H9 (cell line): ENCODE results near the gene RGS21. TPM values are rescaled to one million over a fixed set of nuclear protein-coding genes. Genes with fewer than 3 reads are reported as not detected.

Experiments used
- DNase-seq: peaks from one replicate; pipeline ENCODE4 v3.0.0-alpha.2; 2017
- H2AFZ ChIP-seq: one replicate; pipeline ENCODE4 v1.6.1; 2013; ENCODE audit warnings: mild to moderate bottlenecking, low read length, control low read depth, moderate library complexity
- H2AK5ac ChIP-seq: 2 replicates; pipeline ENCODE4 v1.6.1; 2013; ENCODE audit warnings: low read length, control low read depth, mixed read lengths; ENCODE audit not compliant: insufficient read length
- H2BK120ac ChIP-seq: one replicate; pipeline ENCODE4 v1.6.1; 2013; ENCODE audit warnings: low read depth, mild to moderate bottlenecking, low read length, control low read depth, inconsistent platforms; ENCODE audit not compliant: poor library complexity, severe bottlenecking
- H2BK12ac ChIP-seq: 2 replicates; pipeline ENCODE4 v1.6.1; 2013; ENCODE audit warnings: low read length, control low read depth, mixed read lengths, low read depth; ENCODE audit not compliant: insufficient read length
- H2BK15ac ChIP-seq: 2 replicates; pipeline ENCODE4 v1.6.1; 2013; ENCODE audit warnings: low read depth, low read length, control low read depth
- H2BK20ac ChIP-seq: one replicate; pipeline ENCODE4 v1.6.1; 2013; ENCODE audit warnings: low read depth, mild to moderate bottlenecking, low read length, control low read depth, inconsistent platforms; ENCODE audit not compliant: poor library complexity, severe bottlenecking
- H2BK5ac ChIP-seq: 2 replicates; pipeline ENCODE4 v1.6.1; 2013; ENCODE audit warnings: low read length, control low read depth, mixed read lengths; ENCODE audit not compliant: insufficient read length
- H3K14ac ChIP-seq: 2 replicates; pipeline ENCODE4 v1.6.1; 2013; ENCODE audit warnings: low read length, control low read depth; ENCODE audit not compliant: insufficient read depth
- H3K18ac ChIP-seq: 2 replicates; pipeline ENCODE4 v1.6.1; 2013; ENCODE audit warnings: low read depth, mild to moderate bottlenecking, mixed read lengths, low read length, control low read depth; ENCODE audit not compliant: insufficient read length
- H3K23ac ChIP-seq: 2 replicates; pipeline ENCODE4 v1.6.1; 2013; ENCODE audit warnings: low read length, control low read depth, mixed read lengths, low read depth; ENCODE audit not compliant: insufficient read length
- H3K23me2 ChIP-seq: 2 replicates; pipeline ENCODE4 v1.6.1; 2013; ENCODE audit warnings: low read depth, mild to moderate bottlenecking, mixed read lengths, low read length, control low read depth; ENCODE audit not compliant: insufficient read length, poor library complexity, severe bottlenecking
- H3K27ac ChIP-seq: 2 replicates; pipeline ENCODE4 v1.5.1; 2013; ENCODE audit warnings: low read length, control low read depth, mixed read lengths, low read depth; ENCODE audit not compliant: insufficient read length
- H3K27me3 ChIP-seq: 2 replicates; pipeline ENCODE4 v1.6.1; 2013; ENCODE audit warnings: low read length, control low read depth, inconsistent platforms; ENCODE audit not compliant: insufficient read depth
- H3K4ac ChIP-seq: 2 replicates; pipeline ENCODE4 v1.6.1; 2013; ENCODE audit warnings: low read depth, mild to moderate bottlenecking, control low read depth, inconsistent platforms, low read length, moderate library complexity
- H3K4me1 ChIP-seq: 2 replicates; pipeline ENCODE4 v1.6.1; 2013; ENCODE audit warnings: low read length, control low read depth, inconsistent platforms; ENCODE audit not compliant: insufficient read depth
- H3K4me2 ChIP-seq: 2 replicates; pipeline ENCODE4 v1.6.1; 2013; ENCODE audit warnings: low read length, control low read depth, mixed read lengths; ENCODE audit not compliant: insufficient read length, insufficient read depth
- H3K56ac ChIP-seq: 2 replicates; pipeline ENCODE4 v1.6.1; 2013; ENCODE audit warnings: low read depth, mild to moderate bottlenecking, mixed read lengths, low read length, control low read depth; ENCODE audit not compliant: insufficient read length
- H3K79me1 ChIP-seq: 2 replicates; pipeline ENCODE4 v1.6.1; 2013; ENCODE audit warnings: low read depth, mild to moderate bottlenecking, moderate library complexity, low read length, control low read depth, inconsistent platforms; ENCODE audit not compliant: insufficient read depth, poor library complexity, severe bottlenecking
- H3K79me2 ChIP-seq: 2 replicates; pipeline ENCODE4 v1.6.1; 2013; ENCODE audit warnings: low read length, control low read depth, inconsistent platforms; ENCODE audit not compliant: insufficient read depth
- H3K9ac ChIP-seq: 2 replicates; pipeline ENCODE4 v1.6.1; 2013; ENCODE audit warnings: low read length, control low read depth, mixed read lengths; ENCODE audit not compliant: insufficient read length; ENCODE audit errors: extremely low read depth
- H3K9me3 ChIP-seq: one replicate; pipeline ENCODE4 v1.6.1; 2013; ENCODE audit warnings: low read depth, low read length, inconsistent platforms; ENCODE audit not compliant: control insufficient read depth
- H3T11ph ChIP-seq: one replicate; pipeline ENCODE4 v1.6.1; 2013; ENCODE audit warnings: mild to moderate bottlenecking, low read length, control low read depth, inconsistent platforms
- H4K20me1 ChIP-seq: one replicate; pipeline ENCODE4 v1.6.1; 2013; ENCODE audit not compliant: control insufficient read depth, insufficient read length, insufficient read depth
- H4K5ac ChIP-seq: 2 replicates; pipeline ENCODE4 v1.6.1; 2013; ENCODE audit warnings: low read depth, mild to moderate bottlenecking, mixed read lengths, low read length, control low read depth; ENCODE audit not compliant: insufficient read length
- H4K8ac ChIP-seq: replicated peaks from 2 replicates; pipeline ENCODE4 v1.6.1; 2013; ENCODE audit warnings: low read length, control low read depth, mixed read lengths, low read depth; ENCODE audit not compliant: insufficient read length
- H4K91ac ChIP-seq: 2 replicates; pipeline ENCODE4 v1.6.1; 2013; ENCODE audit warnings: low read depth, mild to moderate bottlenecking, moderate library complexity, mixed read lengths, low read length, control low read depth; ENCODE audit not compliant: insufficient read length
- H3K27ac Mint-ChIP-seq, 3 experiments: 2 replicates in 2 of 3; 3 replicates in 1 of 3; pipeline ENCODE4 v1.8.0; 2020 to 2021; ENCODE audit warnings: mixed read lengths in 3 of 3, mild to moderate bottlenecking in 1 of 3, moderate library complexity in 1 of 3
- H3K27me3 Mint-ChIP-seq: 2 replicates; pipeline ENCODE4 v1.8.0; 2021; ENCODE audit warnings: low read depth, mild to moderate bottlenecking, moderate library complexity, mixed read lengths
- H3K36me3 Mint-ChIP-seq, 3 experiments: 2 replicates in 2 of 3; 3 replicates in 1 of 3; pipeline ENCODE4 v1.8.0; 2020 to 2021; ENCODE audit warnings: low read depth in 3 of 3, mixed read lengths in 3 of 3; ENCODE audit not compliant: insufficient read depth in 1 of 3
- H3K4me1 Mint-ChIP-seq, 2 experiments: 2 replicates each; pipeline ENCODE4 v1.8.0; 2020; ENCODE audit warnings: mixed read lengths in 2 of 2
- H3K4me3 Mint-ChIP-seq, 2 experiments: 2 replicates in 1 of 2; 3 replicates in 1 of 2; pipeline ENCODE4 v1.8.0; 2020 to 2021; ENCODE audit warnings: mild to moderate bottlenecking in 2 of 2, mixed read lengths in 2 of 2, moderate library complexity in 1 of 2
- H3K9me3 Mint-ChIP-seq, 2 experiments: 2 replicates in 1 of 2; 3 replicates in 1 of 2; pipeline ENCODE4 v1.8.0; 2020; ENCODE audit warnings: mild to moderate bottlenecking in 2 of 2, mixed read lengths in 2 of 2, moderate library complexity in 1 of 2
- total RNA-seq: library from RNA; stranded (reverse); gene quantifications from 2 replicates; pipeline ENCODE4 v1.2.1, GENCODE V29; 2021
- TF ChIP-seq, protein P1 (sequence below): fragments of 200-600 bp; sonication (generic); conservative IDR thresholded peaks from 3 replicates; pipeline ENCODE4 v1.8.0; 2021; ENCODE audit warnings: antibody characterized with exemption, mild to moderate bottlenecking

RGS21 gene
- total RNA-seq, 1 experiment from 2014 or later = not detected

DNA sequence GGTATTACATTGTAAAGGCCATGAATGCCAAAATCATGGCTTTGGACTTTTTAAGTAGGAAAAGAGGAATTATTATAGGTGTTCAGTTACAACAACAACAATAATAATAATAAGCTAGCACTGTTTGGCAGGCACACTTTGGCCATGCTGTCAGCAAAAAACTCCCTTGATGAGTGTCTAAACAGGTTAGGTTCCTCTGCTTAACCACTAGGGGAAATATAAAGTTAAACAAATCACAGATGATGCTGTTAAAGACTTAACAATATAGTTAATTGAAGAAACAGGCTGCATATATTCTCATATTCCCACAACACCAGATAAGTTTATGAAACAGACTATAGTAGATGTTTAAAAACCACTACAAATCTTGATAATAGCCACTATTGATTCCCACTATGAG lies 46.4 kb downstream of the RGS21 start:
- H3K9ac ChIP-seq = no peak overlapping the region
- no peak overlapping the region for H2AFZ ChIP-seq
- no peaks in the 10 kb centered on the region for H3K4me1 Mint-ChIP-seq
- no peak overlapping the region for H3K23ac ChIP-seq
- no peak overlapping the region for H2BK5ac ChIP-seq
- no peaks in the 10 kb centered on the region for H3K4me1 ChIP-seq
- H3K9me3 ChIP-seq = no peaks in the 10 kb centered on the region
- H2BK15ac ChIP-seq = no peak overlapping the region
- TF ChIP-seq, protein P1, sequence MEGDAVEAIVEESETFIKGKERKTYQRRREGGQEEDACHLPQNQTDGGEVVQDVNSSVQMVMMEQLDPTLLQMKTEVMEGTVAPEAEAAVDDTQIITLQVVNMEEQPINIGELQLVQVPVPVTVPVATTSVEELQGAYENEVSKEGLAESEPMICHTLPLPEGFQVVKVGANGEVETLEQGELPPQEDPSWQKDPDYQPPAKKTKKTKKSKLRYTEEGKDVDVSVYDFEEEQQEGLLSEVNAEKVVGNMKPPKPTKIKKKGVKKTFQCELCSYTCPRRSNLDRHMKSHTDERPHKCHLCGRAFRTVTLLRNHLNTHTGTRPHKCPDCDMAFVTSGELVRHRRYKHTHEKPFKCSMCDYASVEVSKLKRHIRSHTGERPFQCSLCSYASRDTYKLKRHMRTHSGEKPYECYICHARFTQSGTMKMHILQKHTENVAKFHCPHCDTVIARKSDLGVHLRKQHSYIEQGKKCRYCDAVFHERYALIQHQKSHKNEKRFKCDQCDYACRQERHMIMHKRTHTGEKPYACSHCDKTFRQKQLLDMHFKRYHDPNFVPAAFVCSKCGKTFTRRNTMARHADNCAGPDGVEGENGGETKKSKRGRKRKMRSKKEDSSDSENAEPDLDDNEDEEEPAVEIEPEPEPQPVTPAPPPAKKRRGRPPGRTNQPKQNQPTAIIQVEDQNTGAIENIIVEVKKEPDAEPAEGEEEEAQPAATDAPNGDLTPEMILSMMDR = peak; percentile 51
- no peaks in the 10 kb centered on the region for H3K23me2 ChIP-seq
- no peak overlapping the region for H3T11ph ChIP-seq
- H3K27me3 Mint-ChIP-seq = no peaks in the 10 kb centered on the region
- H3K14ac ChIP-seq = no peak overlapping the region
- H4K5ac ChIP-seq = no peak overlapping the region
- no peak overlapping the region for H2AK5ac ChIP-seq
- no peaks in the 10 kb centered on the region for H3K27me3 ChIP-seq
- H2BK12ac ChIP-seq = no peak overlapping the region
- H3K18ac ChIP-seq = no peak overlapping the region
- H4K8ac ChIP-seq = no peak overlapping the region
- no peaks in the 10 kb centered on the region for H4K20me1 ChIP-seq
- DNase-seq = no peak
- H3K4me3 Mint-ChIP-seq = no peak overlapping the region
- no peak overlapping the region for H3K27ac Mint-ChIP-seq
- H3K4me2 ChIP-seq = no peak overlapping the region
- H3K36me3 Mint-ChIP-seq = no peaks in the 10 kb centered on the region
- no peaks in the 10 kb centered on the region for H3K9me3 Mint-ChIP-seq
- H3K4ac ChIP-seq = no peak overlapping the region
- H2BK120ac ChIP-seq = no peak overlapping the region
- H3K79me2 ChIP-seq = no peaks in the 10 kb centered on the region
- H3K27ac ChIP-seq = no peak overlapping the region
- H3K79me1 ChIP-seq = no peaks in the 10 kb centered on the region
- H4K91ac ChIP-seq = no peak overlapping the region
- no peak overlapping the region for H3K56ac ChIP-seq
- H2BK20ac ChIP-seq = no peak overlapping the region
